Measurements from ENCODE around the gene LITAFD. TPM values are rescaled to one million over a fixed set of nuclear protein-coding genes. Genes with fewer than 3 reads are reported as not detected.

LITAFD gene
- total RNA-seq, 1 donor from 2014 or later: not detected

GRCh38 chr16:8901320-8901861, 19.2 kb downstream of the LITAFD start:
- no peaks in the 10 kb centered on the region for H3K9me3 Mint-ChIP-seq (ENCODE audit: unreplicated experiment)
- TF ChIP-seq CTCF (IDR thresholded peaks at IDR 0.05): no peak
- no peaks in the 10 kb centered on the region for H3K27me3 Mint-ChIP-seq (ENCODE audit: unreplicated experiment)
- no peak overlapping the region for H3K4me3 Mint-ChIP-seq (ENCODE audit: unreplicated experiment)
- peaks cover 63% of the 10 kb centered on the region for H3K36me3 Mint-ChIP-seq (ENCODE audit: unreplicated experiment)
- DNase-seq (ENCODE audit: extremely low spot score, unreplicated experiment): no peak
- H3K4me1 Mint-ChIP-seq (ENCODE audit: unreplicated experiment): no peaks in the 10 kb centered on the region
- no peak overlapping the region for H3K27ac Mint-ChIP-seq (ENCODE audit: unreplicated experiment)

- no peaks in the 10 kb centered on the region for H3K27me3 Mint-ChIP-seq (ENCODE audit: unreplicated experiment)
- TF ChIP-seq CTCF (IDR thresholded peaks at IDR 0.05): no peak
- H3K4me3 Mint-ChIP-seq (ENCODE audit: unreplicated experiment): no peak overlapping the region
- DNase-seq (ENCODE audit: extremely low spot score, unreplicated experiment): no peak
- H3K36me3 Mint-ChIP-seq (ENCODE audit: unreplicated experiment): peaks cover 62% of the 10 kb centered on the region
- no peaks in the 10 kb centered on the region for H3K9me3 Mint-ChIP-seq (ENCODE audit: unreplicated experiment)
- H3K27ac Mint-ChIP-seq (ENCODE audit: unreplicated experiment): no peak overlapping the region
- H3K4me1 Mint-ChIP-seq (ENCODE audit: unreplicated experiment): no peaks in the 10 kb centered on the region
Observed at GRCh38 chr16:8903004-8903403, 20.9 kb downstream of the LITAFD start.

- Mint-ChIP-seq H3K36me3 (ENCODE audit: unreplicated experiment) (peaks cover 52% of the 10 kb centered on the region), H3K4me3 (ENCODE audit: unreplicated experiment) (no peak overlapping the region), H3K9me3 (ENCODE audit: unreplicated experiment) (no peaks in the 10 kb centered on the region), H3K27ac (ENCODE audit: unreplicated experiment) (no peak overlapping the region), H3K27me3 (ENCODE audit: unreplicated experiment) (no peaks in the 10 kb centered on the region), H3K4me1 (ENCODE audit: unreplicated experiment) (no peaks in the 10 kb centered on the region)
- TF ChIP-seq CTCF (IDR thresholded peaks at IDR 0.05): no peak
- no peak for DNase-seq (ENCODE audit: extremely low spot score, unreplicated experiment)
Observed at GRCh38 chr16:8904018-8904430, 21.9 kb downstream of the LITAFD start.

- Mint-ChIP-seq H3K9me3 (ENCODE audit: unreplicated experiment) (no peaks in the 10 kb centered on the region), H3K27ac (ENCODE audit: unreplicated experiment) (no peak overlapping the region), H3K4me1 (ENCODE audit: unreplicated experiment) (no peaks in the 10 kb centered on the region), H3K27me3 (ENCODE audit: unreplicated experiment) (no peaks in the 10 kb centered on the region), H3K36me3 (ENCODE audit: unreplicated experiment) (peaks cover 41% of the 10 kb centered on the region), H3K4me3 (ENCODE audit: unreplicated experiment) (no peak overlapping the region)
- peak; percentile 57 for TF ChIP-seq CTCF (IDR thresholded peaks at IDR 0.05)
- DNase-seq (ENCODE audit: extremely low spot score, unreplicated experiment): no peak
Observed at GRCh38 chr16:8905168-8905762, 23.1 kb downstream of the LITAFD start.

GRCh38 chr16:8905795-8906591, 23.8 kb downstream of the LITAFD start:
- H3K9me3 Mint-ChIP-seq (ENCODE audit: unreplicated experiment): no peaks in the 10 kb centered on the region
- H3K36me3 Mint-ChIP-seq (ENCODE audit: unreplicated experiment): peaks cover 43% of the 10 kb centered on the region
- H3K27ac Mint-ChIP-seq (ENCODE audit: unreplicated experiment): no peak overlapping the region
- H3K27me3 Mint-ChIP-seq (ENCODE audit: unreplicated experiment): no peaks in the 10 kb centered on the region
- no peak for DNase-seq (ENCODE audit: extremely low spot score, unreplicated experiment)
- TF ChIP-seq CTCF (IDR thresholded peaks at IDR 0.05): peak; percentile 16
- no peaks in the 10 kb centered on the region for H3K4me1 Mint-ChIP-seq (ENCODE audit: unreplicated experiment)
- H3K4me3 Mint-ChIP-seq (ENCODE audit: unreplicated experiment): no peak overlapping the region

Measured in osteocyte (in vitro differentiated cells).